NK-92 (cell line): ENCODE data around the gene VAV1.
"Not testable (repeated sequence)": the region's sequence is repeated elsewhere in the genome, so short reads cannot be mapped to it uniquely, and the experiment has no call there.

Experiments used
- DNase-seq: peaks from one replicate; lab custom pipeline; 2025; ENCODE audit not compliant: unreplicated experiment; lab: John Stamatoyannopoulos, UW

The VAV1 gene

GRCh38 chr19:6737873-6738786 lies 34.4 kb upstream of the VAV1 start:
- no peak for DNase-seq

DNA sequence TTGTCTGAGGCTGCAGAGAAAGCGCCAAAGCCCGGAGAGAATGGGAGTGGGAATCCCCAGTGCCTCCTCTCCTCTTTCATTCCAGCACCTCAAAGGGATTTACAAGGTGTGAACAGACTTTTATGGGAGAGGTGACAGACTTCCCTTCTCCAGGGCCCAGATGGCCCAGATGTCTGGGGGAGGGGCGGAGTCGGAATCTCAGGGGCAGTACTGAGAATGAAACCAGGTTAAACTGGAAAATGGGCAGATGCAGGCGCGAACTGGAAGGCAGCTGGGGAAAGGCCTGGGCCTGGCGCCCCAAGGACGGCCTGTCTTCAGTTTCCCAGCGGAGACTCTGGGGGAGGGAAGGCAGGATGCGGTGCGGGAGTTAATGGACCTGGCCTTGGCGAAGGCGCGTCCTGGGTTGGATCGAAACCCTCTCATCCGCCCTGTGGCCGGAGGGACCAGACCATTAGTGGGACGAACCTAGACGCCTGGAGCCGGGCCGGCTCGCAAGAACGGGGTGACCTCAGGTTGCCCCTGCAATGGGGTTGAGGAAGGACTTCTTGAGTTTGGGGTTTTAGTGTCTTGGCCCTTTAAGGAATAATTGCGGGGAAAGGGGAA lies 33.6 kb upstream of the VAV1 start:
- no peak for DNase-seq

DNA sequence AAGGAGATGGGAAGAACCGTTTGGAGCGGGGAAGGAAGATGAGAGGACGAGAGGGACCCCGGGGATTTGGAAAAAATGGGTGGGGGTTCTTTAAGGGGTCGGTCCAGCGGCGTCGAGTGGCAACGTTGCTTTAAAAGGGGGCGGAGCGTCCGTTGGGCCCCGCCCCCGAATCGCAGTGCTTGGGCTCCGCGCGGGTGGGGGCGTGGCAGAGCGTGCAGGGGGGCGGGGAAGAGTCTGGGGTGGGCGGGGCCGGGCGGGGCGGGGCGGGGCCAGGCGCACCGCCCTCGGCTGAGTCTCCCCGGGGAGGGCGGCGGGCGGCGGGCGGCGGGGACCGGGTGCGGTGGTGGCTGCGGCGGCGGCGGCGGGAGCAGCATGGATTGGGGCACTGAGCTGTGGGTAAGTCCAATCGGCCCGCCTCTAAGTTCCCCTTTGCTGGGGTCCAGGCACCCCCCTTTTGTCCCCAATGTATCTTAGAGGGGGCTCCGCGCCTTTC lies 33.1 kb upstream of the VAV1 start, which contains the start of gene TRIP10:
TSS of gene TRIP10 (plus strand) at position 291 of the 493 bp plus-strand sequence. CDS start at position 373, 82 bp downstream.
- DNase-seq, result no peak

GRCh38 chr19:6739883-6740588 lies 32.5 kb upstream of the VAV1 start:
- DNase-seq, result no peak

GRCh38 chr19:6740589-6741343 lies 31.7 kb upstream of the VAV1 start:
- DNase-seq, result no peak

- DNase-seq, result no peak
These were observed 29.4 kb upstream of the VAV1 start for GRCh38 chr19:6743066-6743465.

DNA sequence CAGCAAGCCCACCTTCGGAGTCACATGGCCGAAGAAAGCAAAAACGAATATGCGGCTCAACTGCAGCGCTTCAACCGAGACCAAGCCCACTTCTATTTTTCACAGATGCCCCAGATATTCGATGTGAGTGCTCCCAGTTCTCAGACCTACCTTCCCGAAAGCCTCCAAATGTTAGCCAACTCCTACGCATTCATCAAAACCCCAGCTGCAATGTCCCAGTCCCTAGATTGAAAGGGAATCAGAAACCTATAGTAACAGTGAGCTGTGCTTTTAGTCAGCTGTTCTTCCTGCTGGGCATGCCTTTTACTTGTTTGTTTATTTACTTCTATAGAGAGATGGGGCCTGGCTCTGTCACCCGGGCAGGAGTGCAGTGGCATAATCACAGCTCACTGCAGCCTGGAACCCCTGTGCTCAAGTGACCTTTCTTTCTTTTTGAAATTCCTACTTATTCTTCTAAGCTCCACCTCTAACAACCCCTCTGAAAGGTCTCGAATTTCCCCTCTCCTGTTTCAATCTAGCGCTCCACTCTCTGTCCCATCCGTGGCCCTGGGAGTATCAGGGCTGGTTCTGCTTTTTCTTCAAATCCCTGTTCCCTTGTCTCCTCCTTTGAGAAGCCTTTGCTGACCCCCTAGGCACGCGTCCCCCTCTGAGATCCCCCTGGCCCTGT lies 28.7 kb upstream of the VAV1 start:
- no peak for DNase-seq

- no peak for DNase-seq
These were observed 27.9 kb upstream of the VAV1 start for GRCh38 chr19:6744381-6745301.

DNA sequence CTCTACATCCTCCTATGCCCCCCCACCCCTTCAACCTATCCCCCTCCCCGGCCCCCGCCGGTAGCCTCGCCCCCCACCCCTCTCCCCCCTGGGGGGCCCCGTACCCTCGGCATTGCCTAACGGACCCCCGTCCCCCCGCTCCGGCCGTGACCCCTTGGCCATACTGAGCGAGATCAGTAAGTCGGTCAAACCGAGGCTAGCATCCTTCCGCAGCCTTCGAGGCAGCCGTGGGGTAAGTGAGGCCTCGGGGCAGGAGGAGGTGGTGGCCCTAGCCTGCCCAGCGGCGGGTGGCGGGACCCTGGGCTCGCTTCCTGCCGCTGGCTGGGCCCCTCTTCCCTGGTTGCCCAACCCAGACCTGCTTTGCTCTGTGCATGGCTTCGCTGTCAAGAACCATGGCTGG lies 26.5 kb upstream of the VAV1 start:
- DNase-seq, result no peak

- not testable (repeated sequence) for DNase-seq
These were observed 24.0 kb upstream of the VAV1 start for GRCh38 chr19:6748543-6748942.

DNA sequence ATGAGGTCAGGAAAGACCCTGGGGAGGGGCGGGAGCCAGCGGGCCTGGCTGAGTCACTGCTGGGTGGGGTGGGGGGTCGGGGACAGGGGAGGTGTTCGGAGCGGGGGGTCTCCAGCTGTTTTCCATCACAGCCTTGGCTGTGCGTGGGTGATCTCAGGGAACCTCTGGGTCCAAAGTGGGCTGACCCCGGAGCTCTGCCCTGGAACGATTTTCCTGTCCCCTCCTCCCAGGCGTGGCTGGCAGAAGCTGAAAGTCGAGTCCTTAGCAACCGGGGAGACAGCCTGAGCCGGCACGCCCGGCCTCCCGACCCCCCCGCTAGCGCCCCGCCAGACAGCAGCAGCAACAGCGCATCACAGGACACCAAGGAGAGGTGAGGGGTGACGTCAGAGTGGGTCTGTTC lies 22.4 kb upstream of the VAV1 start:
- no peak for DNase-seq

DNA sequence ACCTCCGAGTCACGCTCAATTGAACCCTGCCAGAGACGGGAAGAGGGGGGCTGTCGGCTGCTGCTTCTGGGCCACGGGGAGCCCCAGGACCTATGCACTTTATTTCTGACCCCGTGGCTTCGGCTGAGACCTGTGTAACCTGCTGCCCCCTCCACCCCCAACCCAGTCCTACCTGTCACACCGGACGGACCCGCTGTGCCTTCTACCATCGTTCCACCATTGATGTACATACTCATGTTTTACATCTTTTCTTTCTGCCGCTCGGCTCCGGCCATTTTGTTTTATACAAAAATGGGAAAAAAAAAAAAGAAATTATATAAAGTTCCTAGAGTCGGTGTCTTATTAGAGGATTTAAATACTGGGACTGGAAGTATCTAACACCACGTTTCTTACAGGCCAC lies 21.3 kb upstream of the VAV1 start:
- DNase-seq, result no peak

- no peak for DNase-seq
These were observed 20.0 kb upstream of the VAV1 start for GRCh38 chr19:6752256-6753177.

DNA sequence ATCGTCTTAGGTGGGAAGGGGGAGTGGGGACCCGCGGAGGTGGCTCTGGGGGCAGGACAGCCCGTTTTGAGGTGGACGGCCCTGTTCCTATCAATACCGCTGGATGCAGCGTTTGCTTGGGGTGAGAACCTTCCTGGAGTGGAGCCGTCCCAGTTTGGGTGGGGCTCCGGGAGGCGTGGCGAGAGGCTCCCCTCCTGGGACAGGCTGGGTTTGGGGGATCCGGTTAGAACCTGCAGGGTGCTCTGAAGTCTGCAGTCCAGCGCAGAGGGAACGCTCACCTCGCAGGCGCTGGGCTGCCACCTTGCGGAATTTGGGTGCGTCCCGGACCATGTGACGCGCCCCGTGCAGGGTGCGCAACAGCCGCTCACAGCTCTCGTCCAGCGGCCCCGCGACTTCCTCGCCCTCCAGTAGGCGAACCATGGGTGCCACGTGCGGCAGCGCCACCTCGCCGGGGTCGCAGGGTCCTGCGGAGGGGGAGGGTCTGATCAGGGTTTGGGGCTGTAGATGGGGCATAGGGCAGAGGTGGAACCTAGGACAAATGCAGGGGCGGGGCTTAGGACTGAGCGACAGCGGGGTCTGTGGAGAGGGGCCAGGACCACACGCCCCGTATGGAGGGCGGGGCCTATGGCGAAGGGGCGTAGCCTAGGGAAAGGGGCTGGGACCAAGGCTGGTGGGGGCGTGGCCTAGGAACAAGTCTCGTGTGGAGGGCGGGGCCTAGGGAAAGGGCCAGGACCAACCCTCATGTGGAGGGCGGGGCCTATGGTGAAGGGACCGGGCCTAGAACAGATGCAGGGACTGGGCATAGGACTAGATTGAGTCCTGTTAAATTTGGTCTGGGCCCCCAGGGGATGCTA lies 19.1 kb upstream of the VAV1 start:
- no peak for DNase-seq

DNA sequence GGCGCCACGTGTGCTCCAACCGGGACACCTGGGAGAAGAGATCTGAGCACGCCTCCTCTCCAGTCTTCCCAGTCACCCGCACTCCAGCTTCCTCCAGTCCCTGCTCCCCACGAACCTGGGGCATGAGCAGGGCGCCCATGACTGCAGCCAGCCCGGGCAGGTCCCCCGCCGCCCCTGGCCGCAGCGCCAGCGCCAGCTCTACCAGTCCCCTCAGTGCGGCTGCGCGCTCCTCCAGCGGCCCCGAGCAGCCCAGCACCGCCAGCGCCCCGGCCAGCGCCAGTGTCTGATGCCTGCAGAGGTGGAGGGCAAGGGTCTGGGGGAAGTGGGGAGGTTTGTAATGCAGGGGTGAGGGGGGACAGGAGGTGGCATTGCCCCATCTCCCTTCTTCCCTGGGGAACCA lies 18.4 kb upstream of the VAV1 start:
- no peak for DNase-seq

DNA sequence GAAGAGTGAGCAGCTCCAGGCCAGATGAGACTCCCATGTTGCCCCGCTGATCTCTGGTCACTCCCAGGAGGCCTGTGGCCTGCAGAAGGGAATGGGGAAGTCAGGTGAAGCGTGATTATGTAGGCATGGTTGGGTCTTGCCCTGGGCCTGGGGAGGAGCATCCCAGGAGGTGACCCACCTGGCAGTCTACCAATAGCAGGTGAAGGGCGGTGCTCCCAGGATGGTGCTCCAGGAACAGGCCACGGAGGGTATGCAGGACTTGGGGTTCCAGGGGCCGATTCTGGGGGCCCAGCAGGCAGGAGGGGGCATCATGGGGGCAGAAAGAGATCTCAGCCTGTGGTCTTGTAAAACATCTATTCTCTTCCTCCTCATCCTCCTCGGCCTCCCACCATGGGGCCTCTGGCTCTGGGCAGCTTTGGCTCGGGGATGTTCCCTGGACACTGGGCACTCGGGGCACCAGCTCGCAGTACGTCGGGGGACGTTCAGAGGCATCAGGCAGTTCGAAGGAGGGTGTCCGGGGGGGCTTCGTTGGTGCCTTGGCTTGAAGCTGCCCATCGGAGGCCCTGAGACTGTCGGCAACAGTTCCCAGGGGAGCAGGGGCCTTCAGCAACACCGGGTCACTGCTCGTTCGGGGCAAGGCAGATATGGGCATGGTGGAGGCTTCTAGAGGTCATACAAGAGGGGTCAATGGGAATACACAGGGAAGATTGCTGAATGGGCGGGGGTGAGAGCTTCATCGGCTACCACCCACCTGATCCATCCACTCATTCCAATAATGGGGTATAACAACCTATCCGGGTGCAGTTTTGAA lies 17.6 kb upstream of the VAV1 start:
- DNase-seq, result no peak

DNA sequence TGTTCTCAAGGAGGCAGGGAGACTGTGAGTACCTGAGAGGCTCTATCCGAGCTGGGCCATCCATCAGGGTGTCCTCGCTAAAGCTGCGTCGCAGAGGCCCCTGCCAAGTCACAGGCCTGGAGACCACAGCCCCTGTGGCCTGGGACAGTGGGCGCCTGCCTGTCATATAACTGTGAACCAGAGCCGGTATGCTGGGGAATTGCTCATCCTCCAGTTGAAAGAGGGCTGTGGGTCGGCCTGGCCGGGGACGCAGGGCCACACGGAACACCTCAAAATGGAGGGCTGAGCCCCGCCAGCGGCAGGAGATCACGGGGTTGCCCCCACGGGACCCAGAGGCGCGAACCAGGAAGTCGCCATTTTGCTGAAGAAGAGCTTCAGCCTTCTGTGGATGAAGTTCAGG lies 11.9 kb upstream of the VAV1 start:
- no peak for DNase-seq
